HG03135 (cell line): Measurements from ENCODE around the gene IFNA4.
"Not testable (repeated sequence)": the region's sequence is repeated elsewhere in the genome, so short reads cannot be mapped to it uniquely, and the experiment has no call there.

Experiments
- ATAC-seq: cut with Tn5 transposase; IDR thresholded peaks from one replicate; pipeline ENCODE4 v1.9.1; 2021; ENCODE audit warnings: mild to moderate bottlenecking, moderate library complexity; ENCODE audit not compliant: unreplicated experiment

Gene IFNA4

GRCh38 chr9:21187487-21187886 lies at the start of gene IFNA4:
Gene IFNA4 (minus strand): TSS chr9:21187587. CDS start chr9:21187531, 56 bp downstream.
- not testable (repeated sequence) for ATAC-seq

- not testable (repeated sequence) for ATAC-seq
Measured at GRCh38 chr9:21236360-21236714, 49.0 kb upstream of the IFNA4 start.

GRCh38 chr9:21235468-21236359 lies 48.3 kb upstream of the IFNA4 start:
- peak; percentile 75 for ATAC-seq

GRCh38 chr9:21234153-21234687 lies 46.8 kb upstream of the IFNA4 start:
- ATAC-seq = no peak

GRCh38 chr9:21233258-21233657 lies 45.9 kb upstream of the IFNA4 start:
- ATAC-seq = no peak

GRCh38 chr9:21228122-21228521 lies 40.7 kb upstream of the IFNA4 start, which contains the start of gene IFNA17:
Gene IFNA17 (minus strand): TSS chr9:21228222. CDS start chr9:21228173, 49 bp downstream.
- no peak for ATAC-seq

GRCh38 chr9:21217211-21217610 lies 29.8 kb upstream of the IFNA4 start, which contains the start of gene IFNA16:
Gene IFNA16 (minus strand): TSS chr9:21217311. CDS start chr9:21217305, 6 bp downstream.
- ATAC-seq = not testable (repeated sequence)

GRCh38 chr9:21213411-21214326 lies 26.3 kb upstream of the IFNA4 start:
- peak; percentile 71 for ATAC-seq

GRCh38 chr9:21212160-21212559 lies 24.8 kb upstream of the IFNA4 start:
- not testable (repeated sequence) for ATAC-seq

GRCh38 chr9:21210782-21211181 lies 23.4 kb upstream of the IFNA4 start:
- ATAC-seq = not testable (repeated sequence)

- ATAC-seq = no peak
Measured at GRCh38 chr9:21210311-21210710, 22.9 kb upstream of the IFNA4 start.

GRCh38 chr9:21207043-21207442 lies 19.7 kb upstream of the IFNA4 start, which contains the start of gene IFNA10:
Gene IFNA10 (minus strand): TSS chr9:21207143. CDS start chr9:21207097, 46 bp downstream.
- not testable (repeated sequence) for ATAC-seq

GRCh38 chr9:21205204-21205603 lies 17.8 kb upstream of the IFNA4 start:
- ATAC-seq = no peak

- ATAC-seq = not testable (repeated sequence)
Measured at GRCh38 chr9:21202105-21202504, 14.7 kb upstream of the IFNA4 start, which contains the start of gene IFNA7. Gene IFNA7 (minus strand): TSS chr9:21202205. CDS start chr9:21202165, 40 bp downstream.

GRCh38 chr9:21194867-21195776 lies 7.7 kb upstream of the IFNA4 start:
- peak; percentile 91 for ATAC-seq

GRCh38 chr9:21182810-21183736 lies 4.3 kb downstream of the IFNA4 start:
- ATAC-seq = peak; percentile 92

GRCh38 chr9:21174671-21175070 lies 12.7 kb downstream of the IFNA4 start:
- ATAC-seq = no peak

- no peak for ATAC-seq
Measured at GRCh38 chr9:21172156-21172555, 15.2 kb downstream of the IFNA4 start.

GRCh38 chr9:21171351-21171750 lies 16.0 kb downstream of the IFNA4 start:
- no peak for ATAC-seq
